ENCODE results near the gene NRARP.
"Not testable (repeated sequence)": the region's sequence is repeated elsewhere in the genome, so short reads cannot be mapped to it uniquely, and the experiment has no call there.

The NRARP gene

GRCh38 chr9:137275588-137276472, 26.2 kb downstream of the NRARP start:
- no peak for DNase-seq

GRCh38 chr9:137275203-137275587, 26.9 kb downstream of the NRARP start:
- no peak for DNase-seq

DNA sequence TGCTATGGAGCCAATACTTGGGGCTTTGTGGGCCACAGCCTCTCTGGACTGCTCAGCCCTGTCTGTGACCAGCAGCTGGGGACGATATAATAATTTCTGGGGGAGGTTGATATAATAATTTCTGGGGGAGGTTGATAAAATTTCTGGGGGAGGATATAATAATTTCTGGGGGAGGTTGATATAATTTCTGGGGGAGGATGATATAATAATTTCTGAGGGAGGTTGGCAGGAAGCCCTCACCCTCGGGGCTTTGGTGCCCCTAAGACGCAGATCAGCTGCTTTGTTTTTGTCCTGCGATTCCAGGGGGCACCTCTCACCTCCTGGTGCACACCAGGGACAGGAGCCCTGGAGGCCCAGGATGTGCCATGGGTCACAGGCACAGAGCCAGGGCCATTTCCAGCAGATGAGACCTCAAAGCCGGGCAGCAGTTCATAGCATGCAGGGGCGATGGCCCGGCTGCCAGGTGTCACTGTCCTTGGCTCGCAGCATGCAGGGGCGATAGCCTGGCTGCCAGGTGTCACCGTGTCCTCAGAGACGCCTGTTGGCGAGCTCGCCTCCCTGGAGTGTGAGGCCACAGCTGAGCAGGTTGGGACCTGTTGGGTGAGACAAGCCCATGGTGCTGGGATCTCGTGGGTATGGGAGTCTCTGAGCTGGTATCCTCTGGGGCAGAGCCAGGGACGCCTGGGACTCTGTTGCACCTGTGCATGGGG, 28.3 kb downstream of the NRARP start:
- DNase-seq, result no peak

DNA sequence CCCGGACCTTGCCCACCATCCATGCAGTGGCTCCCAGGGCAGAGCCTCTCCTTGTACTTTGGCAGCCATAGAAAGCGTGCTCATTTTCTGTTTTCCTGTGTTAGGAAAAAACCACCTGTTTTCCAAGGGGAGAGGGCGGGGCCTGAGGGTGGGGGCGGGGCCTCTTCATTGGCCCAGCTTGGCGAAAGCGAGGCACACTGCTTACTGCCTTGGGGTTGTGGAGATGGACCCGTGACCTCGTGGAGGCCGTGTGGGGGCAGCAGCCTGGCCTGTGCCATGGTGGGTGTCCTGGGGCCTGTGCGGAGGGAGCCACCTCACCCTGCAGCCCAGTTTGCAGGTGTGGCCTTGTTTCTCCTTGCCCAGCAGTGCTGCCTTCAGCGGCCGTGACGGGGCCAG, 29.0 kb downstream of the NRARP start:
- DNase-seq, result no peak

GRCh38 chr9:137272241-137273094, 29.6 kb downstream of the NRARP start:
- DNase-seq, result no peak

- no peak for DNase-seq
These were observed 30.4 kb downstream of the NRARP start for GRCh38 chr9:137271696-137272076.

DNA sequence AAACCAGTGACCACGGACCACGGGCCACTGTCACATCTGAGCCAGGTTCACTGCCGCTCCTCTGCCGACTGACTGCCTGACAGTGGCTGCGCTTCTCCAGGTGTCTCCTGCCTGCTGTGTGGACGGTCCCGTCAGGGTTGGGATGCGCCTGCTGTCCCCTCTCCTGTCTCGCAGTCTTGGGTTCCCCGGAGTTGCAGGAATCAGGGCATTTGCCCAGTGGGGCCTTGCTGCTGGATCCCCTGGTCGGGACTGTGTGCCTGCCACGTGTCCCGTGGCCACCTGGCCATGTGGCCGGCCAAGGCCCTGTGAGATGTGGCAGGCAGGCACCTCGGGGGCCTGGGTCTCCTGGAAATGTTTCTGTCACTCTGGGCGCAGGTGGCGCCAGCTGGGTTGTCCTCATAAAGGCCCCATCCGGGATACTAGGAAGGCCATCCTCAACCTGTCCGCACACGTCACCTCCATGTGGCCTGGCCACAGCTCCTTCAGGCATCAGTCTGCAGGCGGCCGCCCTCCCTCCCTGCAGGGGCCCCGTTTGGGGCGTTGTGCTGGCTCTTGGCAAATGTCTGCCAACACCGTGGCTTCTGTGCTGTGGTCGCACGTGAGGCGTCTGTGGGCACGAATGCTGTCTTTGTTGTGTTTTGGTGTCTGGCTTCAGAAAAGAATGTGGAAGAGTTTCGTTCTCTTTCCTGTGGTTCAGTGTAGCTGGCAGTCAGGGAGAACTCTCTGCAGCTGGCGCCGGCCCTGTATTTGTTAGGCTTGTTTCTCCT, 31.0 kb downstream of the NRARP start:
- peak; percentile 36 for DNase-seq

DNA sequence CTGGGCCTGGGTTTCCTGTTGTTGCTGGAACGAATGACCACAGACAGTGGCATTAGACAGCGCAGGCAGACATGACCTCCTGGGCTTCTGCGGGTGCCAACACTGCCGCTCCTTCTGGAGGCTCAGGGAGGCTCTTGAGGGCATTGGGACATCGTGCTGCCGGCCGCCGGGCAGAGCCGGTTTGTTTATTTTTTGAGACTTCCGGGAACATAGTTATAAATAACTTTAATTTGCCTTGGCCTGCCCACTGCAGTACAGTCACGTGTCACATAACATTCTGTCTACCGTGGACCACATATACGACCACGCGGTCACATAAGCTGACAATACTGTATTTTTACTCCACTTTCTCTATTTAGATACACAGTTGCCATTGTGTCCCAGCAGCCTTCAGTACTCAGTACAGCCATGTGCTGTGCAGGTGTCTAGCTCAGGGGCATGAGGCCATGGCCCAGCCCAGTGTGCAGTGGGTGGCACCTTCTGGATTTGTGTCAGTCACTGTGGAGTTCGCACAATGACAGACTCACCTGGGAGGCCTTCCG, 32.8 kb downstream of the NRARP start:
- no peak for DNase-seq

- no peak for DNase-seq
These were observed 33.4 kb downstream of the NRARP start for GRCh38 chr9:137268538-137269201.

GRCh38 chr9:137267933-137268355, 34.1 kb downstream of the NRARP start:
- no peak for DNase-seq

DNA sequence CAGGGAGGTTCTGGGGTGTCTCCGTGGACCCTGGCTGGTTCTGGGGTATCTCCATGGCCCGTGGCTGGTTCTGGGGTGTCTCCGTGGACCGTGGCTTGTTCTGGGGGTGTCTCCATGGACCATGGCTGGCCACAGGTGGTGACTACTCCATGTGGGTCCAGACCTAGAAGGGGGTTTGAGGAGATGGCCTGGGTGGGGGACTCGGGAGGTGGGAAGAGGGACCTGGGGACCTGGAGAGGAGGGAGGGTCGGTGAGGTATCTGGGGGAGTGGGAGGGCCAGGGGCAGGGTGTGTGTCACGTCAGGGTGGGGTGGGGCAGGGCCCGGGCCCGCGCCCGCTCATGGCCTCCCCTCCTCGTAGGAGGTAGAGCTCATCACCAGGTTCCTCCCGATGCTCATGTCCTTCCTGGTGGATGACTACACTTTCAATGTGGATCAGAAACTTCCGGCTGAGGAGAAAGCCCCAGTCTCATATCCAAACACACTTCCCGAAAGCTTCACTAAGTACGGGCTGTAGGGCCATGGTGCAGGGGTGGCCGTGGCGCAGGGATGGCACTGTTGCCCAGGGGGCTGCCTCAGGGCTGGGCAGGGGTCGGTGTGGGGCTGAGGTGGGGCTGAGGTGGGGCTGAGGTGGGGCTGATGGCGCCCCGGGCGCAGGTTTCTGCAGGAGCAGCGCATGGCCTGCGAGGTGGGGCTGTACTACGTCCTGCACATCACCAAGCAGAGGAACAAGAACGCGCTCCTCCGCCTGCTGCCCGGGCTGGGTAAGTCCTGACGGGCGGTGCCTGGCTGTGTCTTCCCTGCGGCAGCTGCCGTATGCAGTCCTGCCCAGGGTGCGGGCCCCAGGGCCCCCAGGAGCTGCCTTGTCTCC, 35.3 kb downstream of the NRARP start:
- no peak for DNase-seq

GRCh38 chr9:137266162-137266527, 35.9 kb downstream of the NRARP start:
- DNase-seq, result no peak

DNA sequence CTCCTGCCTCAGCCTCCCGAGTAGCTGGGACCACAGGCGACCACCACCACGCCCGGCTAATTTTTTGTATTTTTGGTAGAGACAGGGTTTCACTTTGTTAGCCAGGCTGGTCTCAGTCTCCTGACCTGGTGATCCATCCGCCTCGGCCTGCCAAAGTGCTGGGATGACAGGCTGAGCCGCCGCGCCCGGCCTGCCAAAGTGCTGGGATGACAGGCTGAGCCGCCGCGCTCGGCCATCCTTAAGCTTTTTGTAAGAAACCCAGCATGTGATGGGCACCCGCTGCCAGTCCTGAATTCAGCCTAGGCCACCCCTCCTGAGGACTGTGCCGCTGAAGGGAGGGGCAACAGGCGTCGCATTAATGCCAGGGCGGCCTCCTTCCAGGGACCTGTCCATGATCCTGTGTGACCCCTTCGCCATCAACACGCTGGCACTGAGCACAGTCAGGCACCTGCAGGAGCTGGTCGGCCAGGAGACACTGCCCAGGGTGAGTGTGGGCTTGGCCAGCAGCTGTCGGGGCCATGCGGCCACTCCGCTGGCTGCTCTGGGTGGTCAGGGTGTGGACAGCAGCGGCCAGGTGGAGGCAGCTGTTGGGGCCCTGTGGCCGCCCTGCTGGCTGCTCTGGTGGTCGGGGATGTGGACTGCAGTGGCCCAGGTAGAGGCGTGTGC, 36.4 kb downstream of the NRARP start:
- no peak for DNase-seq

DNA sequence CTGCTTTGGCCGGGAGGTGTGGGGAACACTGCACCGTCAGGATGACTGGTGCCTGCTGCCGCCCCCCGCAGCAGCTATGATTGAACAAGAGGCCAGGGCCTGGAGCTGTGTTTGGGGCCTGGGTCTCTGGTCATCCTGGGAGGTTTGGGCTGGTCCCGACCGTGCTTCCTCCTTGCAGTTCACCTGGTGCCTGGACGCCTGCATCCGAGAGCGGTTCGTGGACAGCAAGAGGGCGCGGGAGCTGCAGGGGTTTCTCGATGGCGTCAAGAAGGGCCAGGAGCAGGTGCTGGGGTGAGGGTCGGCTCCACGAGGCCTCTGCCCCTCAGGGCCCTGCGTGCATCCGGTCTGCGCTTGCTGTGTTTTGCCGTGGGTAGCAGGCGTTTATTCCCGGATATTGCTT, 38.0 kb downstream of the NRARP start:
- DNase-seq, result no peak

DNA sequence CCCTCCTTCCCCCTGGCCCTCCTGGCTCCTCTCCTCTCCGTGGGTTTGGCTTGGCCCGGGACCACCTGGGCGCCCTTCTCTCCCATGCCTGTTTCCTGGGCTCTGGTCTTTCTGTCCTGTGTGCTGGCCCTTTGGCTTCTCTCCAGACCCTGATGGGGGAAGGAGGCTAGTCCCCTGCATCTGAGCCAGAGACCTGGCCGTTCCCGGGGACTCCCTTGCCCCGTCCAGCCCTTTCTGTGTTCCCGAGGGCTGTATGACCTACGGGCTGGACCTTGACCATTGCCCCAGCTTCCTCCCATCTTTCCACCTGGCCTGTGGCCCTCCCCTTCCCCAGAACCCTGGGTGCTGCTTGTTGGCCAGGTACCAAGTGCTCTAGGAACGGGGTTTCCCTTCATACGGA, 38.6 kb downstream of the NRARP start:
- DNase-seq, result no peak

GRCh38 chr9:137262909-137263285, 39.2 kb downstream of the NRARP start:
- DNase-seq, result no peak

- DNase-seq, result not testable (repeated sequence)
These were observed 39.7 kb downstream of the NRARP start for GRCh38 chr9:137262173-137262908.

DNA sequence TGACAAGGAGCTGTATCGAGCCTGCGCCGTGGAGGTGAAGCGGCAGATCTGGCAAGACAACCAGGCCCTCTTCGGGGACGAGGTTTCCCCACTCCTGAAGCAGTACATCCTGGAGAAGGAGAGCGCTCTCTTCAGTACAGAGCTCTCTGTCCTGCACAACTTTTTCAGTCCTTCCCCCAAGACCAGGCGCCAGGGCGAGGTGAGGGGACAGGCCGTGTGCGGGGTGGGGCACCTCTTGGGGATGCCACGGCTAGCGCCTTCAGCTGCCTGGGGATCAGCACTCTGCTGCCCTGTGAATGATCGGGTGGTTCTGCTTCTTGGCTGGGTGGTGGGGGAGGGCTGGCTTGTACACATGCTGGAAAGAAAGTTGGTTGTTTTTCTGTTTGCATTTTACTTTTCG, 45.2 kb downstream of the NRARP start:
- DNase-seq, result no peak

- DNase-seq, result no peak
These were observed 45.7 kb downstream of the NRARP start for GRCh38 chr9:137256362-137256761.

Data from activated CD4-positive, alpha-beta T cell treated with anti-CD3 and anti-CD28 coated beads, Interleukin-2, Interleukin-6, amounts not matched to agents 100 ng/mL and 50 ng/mL, durations not matched to agents 16 hours and 8 hours (primary cell).